HG03159 (cell line): ENCODE data around the gene CIT.

Source experiments
- ATAC-seq: cut with Tn5 transposase; IDR thresholded peaks from one replicate; pipeline ENCODE4 v1.9.1; 2021; ENCODE audit warnings: mild to moderate bottlenecking, moderate library complexity; ENCODE audit not compliant: unreplicated experiment

The CIT gene

GRCh38 chr12:119682639-119683252, 194.4 kb downstream of the CIT start:
- no peak for ATAC-seq

- no peak for ATAC-seq
Measured at GRCh38 chr12:119681728-119682638, 195.1 kb downstream of the CIT start.

GRCh38 chr12:119681111-119681510, 196.0 kb downstream of the CIT start:
- ATAC-seq, result no peak

- ATAC-seq, result no peak
Measured at GRCh38 chr12:119679490-119679889, 197.6 kb downstream of the CIT start.

GRCh38 chr12:119679081-119679480, 198.0 kb downstream of the CIT start:
- no peak for ATAC-seq

GRCh38 chr12:119678459-119678858, 198.7 kb downstream of the CIT start:
- no peak for ATAC-seq

- ATAC-seq, result no peak
Measured at GRCh38 chr12:119676573-119676972, 200.5 kb downstream of the CIT start.

GRCh38 chr12:119676022-119676421, 201.1 kb downstream of the CIT start:
- no peak for ATAC-seq

- no peak for ATAC-seq
Measured at GRCh38 chr12:119674560-119674959, 202.6 kb downstream of the CIT start.

GRCh38 chr12:119673634-119674033, 203.5 kb downstream of the CIT start:
- no peak for ATAC-seq

- no peak for ATAC-seq
Measured at GRCh38 chr12:119672194-119672593, 204.9 kb downstream of the CIT start.

- ATAC-seq, result no peak
Measured at GRCh38 chr12:119671070-119671469, 206.1 kb downstream of the CIT start.

GRCh38 chr12:119669744-119670472, 207.2 kb downstream of the CIT start:
- no peak for ATAC-seq

- no peak for ATAC-seq
Measured at GRCh38 chr12:119668324-119668841, 208.7 kb downstream of the CIT start.

GRCh38 chr12:119667577-119668323, 209.4 kb downstream of the CIT start, which contains the start of gene PRKAB1:
Gene PRKAB1 (plus strand): TSS chr12:119668133. CDS start chr12:119668245, 112 bp downstream.
- peak; percentile 95 for ATAC-seq

GRCh38 chr12:119666900-119667576, 210.1 kb downstream of the CIT start:
- no peak for ATAC-seq

GRCh38 chr12:119666226-119666795, 210.8 kb downstream of the CIT start:
- ATAC-seq, result no peak

- no peak for ATAC-seq
Measured at GRCh38 chr12:119665164-119665929, 211.8 kb downstream of the CIT start.

GRCh38 chr12:119664642-119665041, 212.5 kb downstream of the CIT start:
- no peak for ATAC-seq
